Measurements from ENCODE around the gene PLD3.
A peak's percentile ranks its signal among the peaks of the same experiment; 100 is the strongest.
"Not testable (repeated sequence)": the region's sequence is repeated elsewhere in the genome, so short reads cannot be mapped to it uniquely, and the experiment has no call there.

Gene PLD3

GRCh38 chr19:40333083-40333482 is 15.4 kb upstream of the PLD3 start:
- DNase-seq: not testable (repeated sequence)

- DNase-seq: no peak
Observed at GRCh38 chr19:40335101-40335500, 13.4 kb upstream of the PLD3 start.

- no peak for DNase-seq
Observed at GRCh38 chr19:40335855-40336600, 12.5 kb upstream of the PLD3 start.

- no peak for DNase-seq
Observed at GRCh38 chr19:40336601-40336900, 11.9 kb upstream of the PLD3 start.

- DNase-seq: no peak
Observed at GRCh38 chr19:40337107-40337506, 11.4 kb upstream of the PLD3 start.

- DNase-seq: no peak
Observed at GRCh38 chr19:40337594-40337993, 10.9 kb upstream of the PLD3 start.

- no peak for DNase-seq
Observed at GRCh38 chr19:40339018-40339728, 9.3 kb upstream of the PLD3 start.

- no peak for DNase-seq
Observed at GRCh38 chr19:40341601-40342482, 6.7 kb upstream of the PLD3 start.

GRCh38 chr19:40342644-40343311 is 5.7 kb upstream of the PLD3 start:
- DNase-seq: no peak

- no peak for DNase-seq
Observed at GRCh38 chr19:40344422-40344821, 4.1 kb upstream of the PLD3 start.

- DNase-seq: peak; percentile 9 to 54
Observed at GRCh38 chr19:40348961-40349507, 539 bp downstream of the PLD3 start.

GRCh38 chr19:40355975-40356680 is 7.6 kb downstream of the PLD3 start:
- no peak for DNase-seq

GRCh38 chr19:40356681-40357595 is 8.4 kb downstream of the PLD3 start:
- no peak for DNase-seq

GRCh38 chr19:40357640-40358039 is 9.1 kb downstream of the PLD3 start:
- no peak for DNase-seq

- DNase-seq: no peak
Observed at GRCh38 chr19:40358773-40359172, 10.3 kb downstream of the PLD3 start.

GRCh38 chr19:40360020-40360707 is 11.7 kb downstream of the PLD3 start:
- no peak for DNase-seq

- peak in 1 of 2 experiments; percentile 13 for DNase-seq
Observed at GRCh38 chr19:40360708-40361241, 12.3 kb downstream of the PLD3 start.

GRCh38 chr19:40362160-40362559 is 13.7 kb downstream of the PLD3 start:
- DNase-seq: no peak

GRCh38 chr19:40363069-40363468 is 14.6 kb downstream of the PLD3 start:
- DNase-seq: no peak

- DNase-seq: no peak
Observed at GRCh38 chr19:40365010-40365409, 16.5 kb downstream of the PLD3 start.

Measured in NCI-H524 (cell line).